ENCODE results near the gene USP22.

GRCh38 chr17:21027031-21027430, 15.8 kb downstream of the USP22 start:
- TF ChIP-seq CTCF (IDR thresholded peaks at IDR 0.05), result no peak
- TF ChIP-seq POLR2A (IDR thresholded peaks at IDR 0.05), result no peak

All from thyroid gland (tissue), 4 donors.